Measurements from ENCODE around the gene TUBGCP2. TPM values are rescaled to one million over a fixed set of nuclear protein-coding genes. Genes with fewer than 3 reads are reported as not detected.
A peak's percentile ranks its signal among the peaks of the same experiment; 100 is the strongest.

Gene TUBGCP2
- total and polyA plus RNA-seq, 2 of the 13 experiments (the other 11 are each of a cell fraction or from before 2014, with no cell fraction given) = 21.3 to 34.5 TPM

DNA sequence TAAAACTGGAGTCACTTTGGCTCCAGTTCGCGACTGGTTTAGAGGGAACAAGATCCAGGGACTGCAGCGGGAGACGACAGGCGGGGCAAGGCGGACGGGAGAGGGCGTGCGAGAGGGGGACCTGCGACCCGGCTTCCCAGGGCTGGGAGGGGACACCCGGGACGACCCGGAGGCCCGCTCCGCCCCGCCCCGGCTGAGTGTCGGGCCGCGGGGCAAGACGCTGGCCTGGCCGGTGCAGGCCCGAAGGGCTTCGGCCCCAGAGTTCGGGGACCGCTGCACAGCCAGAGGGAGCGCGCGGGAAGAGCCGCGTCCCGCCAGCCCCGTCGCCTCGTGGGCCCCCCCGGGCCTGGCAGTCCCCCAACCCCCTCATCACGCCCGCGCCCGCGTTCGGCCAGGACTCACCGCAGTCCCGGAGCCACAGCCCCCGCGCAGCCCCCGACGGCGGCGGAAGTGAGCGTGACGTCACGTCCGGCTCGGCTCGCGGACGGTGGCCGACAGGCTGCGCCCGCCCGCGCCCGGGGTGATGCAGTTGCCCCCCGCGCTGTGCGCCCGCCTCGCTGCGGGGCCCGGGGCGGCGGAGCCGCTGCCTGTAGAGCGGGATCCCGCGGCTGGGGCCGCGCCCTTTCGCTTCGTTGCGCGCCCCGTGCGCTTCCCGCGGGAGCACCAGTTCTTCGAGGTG is at the start of gene TUBGCP2, which contains the start of gene ZNF511 (continued):
- TF ChIP-seq, protein P1, sequence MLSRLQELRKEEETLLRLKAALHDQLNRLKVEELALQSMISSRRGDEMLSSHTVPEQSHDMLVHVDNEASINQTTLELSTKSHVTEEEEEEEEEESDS (CRISPR knock-in tag; IDR thresholded peaks at IDR 0.05; ENCODE audit: borderline replicate concordance) = no peak
- TF ChIP-seq ZNF143 (CRISPR knock-in tag; IDR thresholded peaks at IDR 0.05) (no peak), ZNF207 (IDR thresholded peaks at IDR 0.05; ENCODE audit: borderline replicate concordance) (no peak), HMGA1 (CRISPR knock-in tag; conservative IDR thresholded peaks at IDR 0.05) (no peak), ZNF354B (CRISPR knock-in tag; IDR thresholded peaks at IDR 0.05) (no peak), HNF4A (CRISPR knock-in tag; IDR thresholded peaks at IDR 0.05) (no peak), ZNF235 (CRISPR knock-in tag; IDR thresholded peaks at IDR 0.05; ENCODE audit: borderline replicate concordance) (0 out of 2 replicates have a peak, but pooled peaks have one; percentile 41), ZNF510 (CRISPR knock-in tag; IDR thresholded peaks at IDR 0.05; ENCODE audit: low read depth) (no peak), NR2C2 (CRISPR knock-in tag; IDR thresholded peaks at IDR 0.05; ENCODE audit: borderline replicate concordance) (peak; percentile 53; the same call in 1 of the 2 replicates), NFE2L2 (IDR thresholded peaks at IDR 0.05; ENCODE audit: low read length) (no peak), ZC3H13 (CRISPR knock-in tag; IDR thresholded peaks at IDR 0.05) (no peak), ZNF12 (CRISPR knock-in tag; IDR thresholded peaks at IDR 0.05) (no peak), LBX2 (CRISPR knock-in tag; IDR thresholded peaks at IDR 0.05; ENCODE audit: borderline replicate concordance) (no peak), ZNF75D (CRISPR knock-in tag; IDR thresholded peaks at IDR 0.05; ENCODE audit: borderline replicate concordance) (no peak), HNF1B (CRISPR knock-in tag; IDR thresholded peaks at IDR 0.05) (0 out of 2 replicates have a peak, but pooled peaks have one; percentile 5), ZFP37 (CRISPR knock-in tag; IDR thresholded peaks at IDR 0.05; ENCODE audit: borderline replicate concordance) (no peak), SNAI1 (CRISPR knock-in tag; IDR thresholded peaks at IDR 0.05; ENCODE audit: borderline replicate concordance) (no peak), SRY (CRISPR knock-in tag; IDR thresholded peaks at IDR 0.05) (no peak; the same call in 1 of the 2 replicates), ARHGAP35 (CRISPR knock-in tag; IDR thresholded peaks at IDR 0.05; ENCODE audit: borderline replicate concordance) (no peak), ETV6 (CRISPR knock-in tag; conservative IDR thresholded peaks at IDR 0.05) (no peak), PRMT3 (CRISPR knock-in tag; IDR thresholded peaks at IDR 0.05; ENCODE audit: borderline replicate concordance, low read depth) (no peak), PBX2 (CRISPR knock-in tag; IDR thresholded peaks at IDR 0.05) (no peak), SP1 (IDR thresholded peaks at IDR 0.05) (no peak), SP1 (CRISPR knock-in tag; IDR thresholded peaks at IDR 0.05) (no peak), MIER2 (CRISPR knock-in tag; IDR thresholded peaks at IDR 0.05) (no peak)
- TF ChIP-seq, protein P2, sequence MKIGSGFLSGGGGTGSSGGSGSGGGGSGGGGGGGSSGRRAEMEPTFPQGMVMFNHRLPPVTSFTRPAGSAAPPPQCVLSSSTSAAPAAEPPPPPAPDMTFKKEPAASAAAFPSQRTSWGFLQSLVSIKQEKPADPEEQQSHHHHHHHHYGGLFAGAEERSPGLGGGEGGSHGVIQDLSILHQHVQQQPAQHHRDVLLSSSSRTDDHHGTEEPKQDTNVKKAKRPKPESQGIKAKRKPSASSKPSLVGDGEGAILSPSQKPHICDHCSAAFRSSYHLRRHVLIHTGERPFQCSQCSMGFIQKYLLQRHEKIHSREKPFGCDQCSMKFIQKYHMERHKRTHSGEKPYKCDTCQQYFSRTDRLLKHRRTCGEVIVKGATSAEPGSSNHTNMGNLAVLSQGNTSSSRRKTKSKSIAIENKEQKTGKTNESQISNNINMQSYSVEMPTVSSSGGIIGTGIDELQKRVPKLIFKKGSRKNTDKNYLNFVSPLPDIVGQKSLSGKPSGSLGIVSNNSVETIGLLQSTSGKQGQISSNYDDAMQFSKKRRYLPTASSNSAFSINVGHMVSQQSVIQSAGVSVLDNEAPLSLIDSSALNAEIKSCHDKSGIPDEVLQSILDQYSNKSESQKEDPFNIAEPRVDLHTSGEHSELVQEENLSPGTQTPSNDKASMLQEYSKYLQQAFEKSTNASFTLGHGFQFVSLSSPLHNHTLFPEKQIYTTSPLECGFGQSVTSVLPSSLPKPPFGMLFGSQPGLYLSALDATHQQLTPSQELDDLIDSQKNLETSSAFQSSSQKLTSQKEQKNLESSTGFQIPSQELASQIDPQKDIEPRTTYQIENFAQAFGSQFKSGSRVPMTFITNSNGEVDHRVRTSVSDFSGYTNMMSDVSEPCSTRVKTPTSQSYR (CRISPR knock-in tag; IDR thresholded peaks at IDR 0.05; ENCODE audit: borderline replicate concordance) = no peak; the same call in 1 of the 2 replicates
